OCI-LY7 (cell line): Measurements from ENCODE around the gene ZMYND8.
"Not testable (repeated sequence)": the region's sequence is repeated elsewhere in the genome, so short reads cannot be mapped to it uniquely, and the experiment has no call there.

Experiments
- CTCF ChIP-seq: fragments of 200-600 bp; sonication (generic); conservative IDR thresholded peaks from 2 replicates; pipeline ENCODE4 v1.5.1; 2014; ENCODE audit warnings: mild to moderate bottlenecking, antibody characterized with exemption, low read length, moderate library complexity, mixed read lengths
- EZH2phosphoT487 ChIP-seq: fragments of 200-600 bp; sonication (generic); IDR thresholded peaks from 2 replicates; pipeline ENCODE4 v1.6.1; 2018; ENCODE audit warnings: low read depth, borderline replicate concordance, mild to moderate bottlenecking, mixed run types, antibody characterized with exemption, low read length, moderate library complexity, mixed read lengths

DNA sequence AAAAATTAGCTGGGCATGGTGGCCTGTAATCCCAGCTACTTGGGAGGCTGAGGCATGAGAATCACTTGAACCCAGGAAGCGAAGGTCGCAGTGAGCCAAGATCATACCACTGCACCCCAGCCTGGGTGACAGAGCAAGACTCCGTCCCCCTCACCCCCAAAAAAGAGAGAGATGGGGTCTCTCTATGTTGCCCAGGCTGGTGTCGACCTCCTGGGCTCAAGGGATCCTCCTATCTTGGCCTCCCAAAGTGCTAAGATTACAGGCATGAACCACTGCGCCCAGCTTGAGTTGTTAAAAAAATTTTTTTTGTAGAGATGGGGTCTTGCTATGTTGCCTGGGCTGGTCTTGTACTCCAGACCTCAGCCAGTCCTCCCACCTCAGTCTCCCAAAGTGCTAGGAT lies 29.5 kb upstream of the ZMYND8 start:
- not testable (repeated sequence) for TF ChIP-seq CTCF, EZH2phosphoT487
